Epithelial cell of proximal tubule (primary cell): ENCODE results near the gene AFF1. TPM values are rescaled to one million over a fixed set of nuclear protein-coding genes. Genes with fewer than 3 reads are reported as not detected.

Source experiments
- DNase-seq: peaks from one replicate; pipeline ENCODE4 v3.0.0-alpha.2; 2011; ENCODE audit warnings: low read depth
- H3K4me3 ChIP-seq: 2 replicates; pipeline ENCODE4 v1.5.1; 2011; ENCODE audit warnings: low read depth, mild to moderate bottlenecking, low read length
- CTCF ChIP-seq: conservative IDR thresholded peaks from 2 replicates; pipeline ENCODE4 v1.5.1; 2012; ENCODE audit warnings: low read depth, mild to moderate bottlenecking, low read length
- total RNA-seq: library from RNA; depleted of rRNA; stranded (reverse); fragments of >200 nt; gene quantifications from 2 replicates; pipeline ENCODE4 v1.2.3, GENCODE V29; 2015

Gene AFF1
- total RNA-seq, 1 donor from 2014 or later: 12.5 TPM

- H3K4me3 ChIP-seq: no peak overlapping the region
- DNase-seq: no peak
- TF ChIP-seq CTCF: no peak
Measured at GRCh38 chr4:87014284-87014782, 79.5 kb downstream of the AFF1 start.

GRCh38 chr4:87015416-87015815 lies 80.6 kb downstream of the AFF1 start:
- DNase-seq: no peak
- no peak for TF ChIP-seq CTCF
- H3K4me3 ChIP-seq: no peak overlapping the region

DNA sequence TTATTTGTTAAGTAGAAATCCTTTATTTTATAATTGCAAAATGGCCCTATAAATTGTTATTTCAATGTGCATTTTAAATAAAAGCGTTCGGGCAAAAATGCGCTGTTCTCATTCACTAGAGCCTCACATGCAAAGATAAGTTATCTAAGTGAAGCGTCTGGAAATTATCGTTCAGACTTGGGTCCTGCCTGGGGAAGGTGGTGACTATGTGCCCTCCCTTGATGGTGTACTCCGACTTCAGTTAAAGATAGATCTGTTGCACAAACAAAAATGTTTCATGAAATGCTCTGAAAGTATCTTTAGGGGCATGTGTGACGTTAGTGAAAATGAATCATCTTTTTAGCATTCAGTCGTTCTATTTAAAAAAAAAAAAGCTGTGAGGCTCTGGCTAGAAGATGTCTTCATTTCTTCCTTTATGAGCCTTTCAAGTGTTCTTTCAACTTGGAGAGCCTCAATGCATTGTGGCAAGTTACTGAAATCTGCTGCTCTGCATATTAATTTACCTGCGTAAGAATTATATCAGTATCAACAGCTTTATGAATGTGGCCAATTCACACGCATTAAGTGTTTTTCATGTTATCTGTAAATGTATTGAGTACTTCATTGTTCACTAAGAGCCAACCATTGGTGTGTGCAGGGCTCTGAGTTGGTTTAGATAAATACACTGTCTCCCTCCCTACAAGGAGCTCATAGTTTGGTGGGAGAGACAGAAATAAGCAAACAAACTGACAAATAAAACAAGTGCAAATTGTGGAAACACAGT lies 83.0 kb downstream of the AFF1 start:
- no peak overlapping the region for H3K4me3 ChIP-seq
- no peak for TF ChIP-seq CTCF
- no peak for DNase-seq

GRCh38 chr4:87018753-87019152 lies 83.9 kb downstream of the AFF1 start:
- TF ChIP-seq CTCF: no peak
- DNase-seq: no peak
- no peak overlapping the region for H3K4me3 ChIP-seq

DNA sequence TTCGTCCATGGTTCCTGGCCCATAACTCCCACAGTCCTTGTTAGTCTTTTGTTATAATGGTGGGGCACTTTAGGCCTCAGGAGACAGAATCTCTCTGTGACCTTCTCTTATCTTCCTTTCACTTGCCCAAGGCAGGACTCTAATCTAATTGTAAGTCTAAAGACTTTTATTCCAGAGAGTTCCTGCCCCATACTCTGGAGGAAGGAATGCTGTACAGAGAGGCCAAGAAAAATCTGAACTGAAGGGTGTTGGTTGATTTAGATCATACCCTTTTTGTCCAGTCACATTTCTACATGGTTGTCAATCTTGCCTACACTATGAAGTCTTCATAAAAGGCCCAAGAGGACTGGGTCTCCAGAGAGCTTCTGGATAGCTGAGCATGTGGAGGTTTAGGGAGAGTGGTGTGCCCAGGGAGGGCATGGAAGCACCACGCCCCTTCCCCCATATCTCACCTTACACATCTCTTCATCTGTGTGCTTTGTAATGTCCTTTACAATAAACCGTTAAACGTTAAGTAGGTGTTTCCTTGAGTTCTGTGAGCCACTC lies 84.5 kb downstream of the AFF1 start:
- TF ChIP-seq CTCF: no peak
- H3K4me3 ChIP-seq: no peak overlapping the region
- DNase-seq: no peak

DNA sequence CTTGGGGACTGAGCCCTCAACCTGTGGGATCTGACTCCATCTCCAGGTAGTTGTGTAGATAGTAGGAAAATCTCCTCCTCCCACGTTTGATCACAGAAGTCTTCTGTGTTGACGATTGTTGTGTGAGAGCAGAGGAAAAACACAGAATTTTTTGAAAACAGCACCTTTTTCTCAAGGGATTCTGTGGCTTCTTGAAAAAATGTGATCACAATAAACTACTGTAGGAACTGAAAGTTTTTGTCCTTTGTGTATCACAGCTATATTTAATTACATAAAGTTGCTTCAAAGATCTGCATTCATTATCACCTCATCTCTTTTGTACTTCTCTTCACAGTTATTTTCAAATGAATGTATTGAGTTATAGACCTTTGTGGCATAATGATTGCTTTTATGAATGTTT lies 85.1 kb downstream of the AFF1 start:
- H3K4me3 ChIP-seq: no peak overlapping the region
- no peak for TF ChIP-seq CTCF
- DNase-seq: no peak

GRCh38 chr4:87024201-87024600 lies 89.4 kb downstream of the AFF1 start:
- no peak overlapping the region for H3K4me3 ChIP-seq
- TF ChIP-seq CTCF: no peak
- DNase-seq: no peak
